HepG2 (cell line): ENCODE measurements around the gene RBM14. TPM values are rescaled to one million over a fixed set of nuclear protein-coding genes. Genes with fewer than 3 reads are reported as not detected.

ENCODE experiments used
- ATAD3A ChIP-seq: sonication (generic); formaldehyde crosslinking; IDR thresholded peaks from 2 replicates; pipeline ENCODE4 v1.4.0; 2020; ENCODE audit warnings: missing genetic modification reagents
- CTCF ChIP-seq: sonication (generic); formaldehyde crosslinking; IDR thresholded peaks from 2 replicates; pipeline ENCODE4 v1.5.0; 2020; ENCODE audit warnings: mild to moderate bottlenecking, missing genetic modification reagents, moderate library complexity
- E2F1 ChIP-seq: sonication (generic); formaldehyde crosslinking; IDR thresholded peaks from 2 replicates; pipeline ENCODE4 v1.5.0; 2020; ENCODE audit warnings: missing genetic modification reagents
- FOXC1 ChIP-seq: sonication (generic); formaldehyde crosslinking; IDR thresholded peaks from 2 replicates; pipeline ENCODE4 v1.8.0; 2022; ENCODE audit warnings: mild to moderate bottlenecking, missing genetic modification reagents, borderline replicate concordance
- MAFF ChIP-seq: IDR thresholded peaks from 2 replicates; pipeline ENCODE4 v1.6.1; 2011; ENCODE audit warnings: low read depth, low read length, improper control_type of control experiment
- MXI1 ChIP-seq: IDR thresholded peaks from 3 replicates; pipeline ENCODE4 v1.6.1; 2012; ENCODE audit warnings: low read depth, low read length, inconsistent platforms, borderline replicate concordance
- RCOR2 ChIP-seq: IDR thresholded peaks from 2 replicates; pipeline ENCODE4 v1.6.1; 2016; ENCODE audit warnings: missing biosample characterization, missing genetic modification reagents
- SIX4 ChIP-seq: sonication (generic); formaldehyde crosslinking; IDR thresholded peaks from 2 replicates; pipeline ENCODE4 v1.4.0; 2020; ENCODE audit warnings: missing genetic modification reagents
- TFDP1 ChIP-seq: IDR thresholded peaks from 2 replicates; pipeline ENCODE4 v1.6.1; 2016; ENCODE audit warnings: missing compliant biosample characterization, missing genetic modification reagents, borderline replicate concordance
- ZGPAT ChIP-seq: IDR thresholded peaks from 2 replicates; pipeline ENCODE4 v1.6.1; 2016; ENCODE audit warnings: mild to moderate bottlenecking
- ZKSCAN5 ChIP-seq: sonication (generic); formaldehyde crosslinking; IDR thresholded peaks from 2 replicates; pipeline ENCODE4 v1.5.1; 2020; ENCODE audit warnings: mild to moderate bottlenecking, missing genetic modification reagents
- ZNF263 ChIP-seq: sonication (generic); formaldehyde crosslinking; IDR thresholded peaks from 2 replicates; pipeline ENCODE4 v1.4.0; 2020; ENCODE audit warnings: missing genetic modification reagents
- ZNF280D ChIP-seq: sonication (generic); formaldehyde crosslinking; IDR thresholded peaks from 2 replicates; pipeline ENCODE4 v1.5.1; 2020; ENCODE audit warnings: mild to moderate bottlenecking, missing genetic modification reagents
- ZNF567 ChIP-seq: sonication (generic); formaldehyde crosslinking; IDR thresholded peaks from 2 replicates; pipeline ENCODE4 v1.8.1; 2023; ENCODE audit warnings: mild to moderate bottlenecking, missing genetic modification reagents, borderline replicate concordance
- ZNF746 ChIP-seq: sonication (generic); formaldehyde crosslinking; IDR thresholded peaks from 2 replicates; pipeline ENCODE4 v1.8.0; 2022; ENCODE audit warnings: mild to moderate bottlenecking, missing genetic modification reagents
- ZUFSP ChIP-seq: sonication (generic); formaldehyde crosslinking; IDR thresholded peaks from 2 replicates; pipeline ENCODE4 v1.9.0; 2021; ENCODE audit warnings: missing genetic modification reagents, mild to moderate bottlenecking, borderline replicate concordance
- polyA plus RNA-seq, 8 experiments: library from polyadenylated mRNA; depleted of rRNA in 3 of 8; stranded (reverse) in 7 of 8; unstranded in 1 of 8; fragments of >200 nt; fragmentation: Illumina TruSeq in 4 of 8; extraction: Trizol in 4 of 8; gene quantifications; 2 replicates each; pipeline versions ENCODE4 v1.2.1 to v1.2.3, GENCODE V29; 2011 to 2016; ENCODE audit warnings: low read depth in 4 of 8, missing spikeins in 1 of 8, mixed read lengths in 1 of 8; ENCODE audit not compliant: insufficient read depth in 1 of 8
- total RNA-seq, 5 experiments: library from RNA; depleted of rRNA; stranded (reverse); fragments of >200 nt; fragmentation: Illumina TruSeq; extraction: Trizol; gene quantifications; 2 replicates each; pipeline ENCODE4 v1.2.3, GENCODE V29; 2016; ENCODE audit warnings: low read depth in 1 of 5

RBM14 gene
- total and polyA plus RNA-seq, 2 of the 13 experiments (the other 11 are each of a cell fraction or from before 2014, with no cell fraction given) = 12.7 to 44.1 TPM

- TF ChIP-seq ZKSCAN5 (CRISPR knock-in tag) = peak; percentile 75
- TF ChIP-seq MXI1 = peak; percentile 15; the same call in 1 of the 3 replicates
- TF ChIP-seq ZGPAT = 0 out of 2 replicates have a peak, but pooled peaks have one; percentile 24
- 0 out of 2 replicates have a peak, but pooled peaks have one; percentile 34 for TF ChIP-seq ZNF746 (CRISPR knock-in tag)
- TF ChIP-seq ATAD3A (CRISPR knock-in tag) = no peak
- no peak for TF ChIP-seq E2F1 (CRISPR knock-in tag)
- 0 out of 2 replicates have a peak, but pooled peaks have one; percentile 32 for TF ChIP-seq ZNF263
- peak; percentile 30; the same call in 1 of the 2 replicates for TF ChIP-seq TFDP1 (CRISPR knock-in tag)
- TF ChIP-seq ZNF567 = 0 out of 2 replicates have a peak, but pooled peaks have one; percentile 24
- no peak for TF ChIP-seq ZUFSP
- no peak for TF ChIP-seq RCOR2 (CRISPR knock-in tag)
- no peak for TF ChIP-seq MAFF
- no peak for TF ChIP-seq SIX4 (CRISPR knock-in tag)
- no peak for TF ChIP-seq ZNF280D
- TF ChIP-seq CTCF (CRISPR knock-in tag) = peak; percentile 95
- TF ChIP-seq FOXC1 (CRISPR knock-in tag) = 0 out of 2 replicates have a peak, but pooled peaks have one; percentile 61
Measured at GRCh38 chr11:66579017-66579606, 37.3 kb upstream of the RBM14 start (continued).
